Measurements from ENCODE around the gene LCMT2.

DNA sequence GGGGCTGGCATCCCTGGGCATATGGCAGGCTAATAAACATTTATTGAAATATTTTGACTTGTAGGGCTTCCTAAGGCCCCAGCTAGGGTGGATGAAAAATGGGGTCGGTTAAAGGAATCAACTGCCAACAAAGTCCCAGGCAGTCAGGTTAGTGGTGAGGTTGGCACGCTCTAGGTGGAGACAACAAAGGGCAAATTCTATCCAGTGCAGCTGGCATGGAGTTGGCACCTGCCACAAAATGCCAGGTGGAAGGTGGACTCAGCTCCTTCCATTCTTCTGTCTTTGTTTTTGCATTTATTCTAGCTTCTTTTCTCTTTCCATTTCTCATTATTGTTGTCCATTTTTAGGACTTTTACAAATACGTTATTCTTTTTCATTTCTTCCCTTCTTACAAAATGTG, 31.0 kb downstream of the LCMT2 start:
- TF ChIP-seq SIN3A (conservative IDR thresholded peaks at IDR 0.05 in 1 of 2, IDR thresholded peaks at IDR 0.05 in 1 of 2; ENCODE audit: low read depth in 1 of 2, low read length in 2 of 2) (no peak), POLR2A (IDR thresholded peaks at IDR 0.05; ENCODE audit: control extremely low read depth in 1 of 2, low read depth in 2 of 2, low read length in 2 of 2) (no peak), EP300 (IDR thresholded peaks at IDR 0.05; ENCODE audit: borderline replicate concordance in 1 of 2, low read depth in 2 of 2, low read length in 2 of 2) (no peak), SP4 (IDR thresholded peaks at IDR 0.05; ENCODE audit: low read length) (no peak), SAP30 (IDR thresholded peaks at IDR 0.05; ENCODE audit: insufficient read depth, insufficient replicate concordance, low read length) (no peak), ZNF274 (IDR thresholded peaks at IDR 0.05; ENCODE audit: borderline replicate concordance, extremely low read depth, low read length) (no peak), POU5F1 (IDR thresholded peaks at IDR 0.05; ENCODE audit: low read depth, low read length) (no peak), RBBP5 (IDR thresholded peaks at IDR 0.05; ENCODE audit: borderline replicate concordance, low read depth, low read length) (no peak), SIX5 (IDR thresholded peaks at IDR 0.05; ENCODE audit: low read depth, low read length) (no peak)
- TF ChIP-seq, protein P1, sequence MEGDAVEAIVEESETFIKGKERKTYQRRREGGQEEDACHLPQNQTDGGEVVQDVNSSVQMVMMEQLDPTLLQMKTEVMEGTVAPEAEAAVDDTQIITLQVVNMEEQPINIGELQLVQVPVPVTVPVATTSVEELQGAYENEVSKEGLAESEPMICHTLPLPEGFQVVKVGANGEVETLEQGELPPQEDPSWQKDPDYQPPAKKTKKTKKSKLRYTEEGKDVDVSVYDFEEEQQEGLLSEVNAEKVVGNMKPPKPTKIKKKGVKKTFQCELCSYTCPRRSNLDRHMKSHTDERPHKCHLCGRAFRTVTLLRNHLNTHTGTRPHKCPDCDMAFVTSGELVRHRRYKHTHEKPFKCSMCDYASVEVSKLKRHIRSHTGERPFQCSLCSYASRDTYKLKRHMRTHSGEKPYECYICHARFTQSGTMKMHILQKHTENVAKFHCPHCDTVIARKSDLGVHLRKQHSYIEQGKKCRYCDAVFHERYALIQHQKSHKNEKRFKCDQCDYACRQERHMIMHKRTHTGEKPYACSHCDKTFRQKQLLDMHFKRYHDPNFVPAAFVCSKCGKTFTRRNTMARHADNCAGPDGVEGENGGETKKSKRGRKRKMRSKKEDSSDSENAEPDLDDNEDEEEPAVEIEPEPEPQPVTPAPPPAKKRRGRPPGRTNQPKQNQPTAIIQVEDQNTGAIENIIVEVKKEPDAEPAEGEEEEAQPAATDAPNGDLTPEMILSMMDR (IDR thresholded peaks at IDR 0.05; ENCODE audit: control extremely low read depth in 1 of 3, insufficient read depth in 1 of 3, low read depth in 1 of 3, low read length in 3 of 3), result no peak

Measured in H1 (cell line).